Measurements from ENCODE around the gene PDCD5. TPM values are rescaled to one million over a fixed set of nuclear protein-coding genes. Genes with fewer than 3 reads are reported as not detected.
"Not testable (repeated sequence)": the region's sequence is repeated elsewhere in the genome, so short reads cannot be mapped to it uniquely, and the experiment has no call there.

Gene PDCD5
- total RNA-seq, 2 donors from 2014 or later = 92.8 to 106 TPM

DNA sequence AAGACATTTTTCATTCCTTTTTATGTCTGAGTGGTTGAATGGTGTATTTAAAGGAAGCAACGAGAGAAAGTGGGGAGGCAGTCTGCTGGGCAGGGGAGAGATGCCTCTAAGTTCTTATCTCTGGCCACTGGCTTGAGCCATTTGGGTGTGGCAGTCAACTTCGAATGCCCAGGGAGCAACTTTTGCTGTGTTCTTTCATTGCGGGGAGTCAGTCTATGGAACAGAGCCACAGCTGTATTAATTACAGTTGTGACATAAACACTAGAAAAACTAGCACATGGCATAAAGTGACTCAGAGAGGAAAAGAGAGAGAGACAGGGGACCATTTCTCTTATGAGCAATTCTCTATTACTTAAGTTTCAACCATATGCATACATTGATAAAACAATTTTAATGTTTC lies 40.4 kb upstream of the PDCD5 start:
- Histone ChIP-seq H3K4me3 (no peak overlapping the region), H3K4me1 (replicated peaks) (no peaks in the 10 kb centered on the region), H3K27ac (no peak overlapping the region), H3K36me3 (no peaks in the 10 kb centered on the region), H3K27me3 (replicated peaks; ENCODE audit: insufficient read depth) (no peaks in the 10 kb centered on the region), H3K9me3 (no peaks in the 10 kb centered on the region)
- DNase-seq (ENCODE audit: low spot score) = no peak
- WGBS = 46% methylated on average over 3 of the region's 3 CpGs
- intact Hi-C loops (cut with DNase I) = no loop called here
- TF ChIP-seq, protein P1, sequence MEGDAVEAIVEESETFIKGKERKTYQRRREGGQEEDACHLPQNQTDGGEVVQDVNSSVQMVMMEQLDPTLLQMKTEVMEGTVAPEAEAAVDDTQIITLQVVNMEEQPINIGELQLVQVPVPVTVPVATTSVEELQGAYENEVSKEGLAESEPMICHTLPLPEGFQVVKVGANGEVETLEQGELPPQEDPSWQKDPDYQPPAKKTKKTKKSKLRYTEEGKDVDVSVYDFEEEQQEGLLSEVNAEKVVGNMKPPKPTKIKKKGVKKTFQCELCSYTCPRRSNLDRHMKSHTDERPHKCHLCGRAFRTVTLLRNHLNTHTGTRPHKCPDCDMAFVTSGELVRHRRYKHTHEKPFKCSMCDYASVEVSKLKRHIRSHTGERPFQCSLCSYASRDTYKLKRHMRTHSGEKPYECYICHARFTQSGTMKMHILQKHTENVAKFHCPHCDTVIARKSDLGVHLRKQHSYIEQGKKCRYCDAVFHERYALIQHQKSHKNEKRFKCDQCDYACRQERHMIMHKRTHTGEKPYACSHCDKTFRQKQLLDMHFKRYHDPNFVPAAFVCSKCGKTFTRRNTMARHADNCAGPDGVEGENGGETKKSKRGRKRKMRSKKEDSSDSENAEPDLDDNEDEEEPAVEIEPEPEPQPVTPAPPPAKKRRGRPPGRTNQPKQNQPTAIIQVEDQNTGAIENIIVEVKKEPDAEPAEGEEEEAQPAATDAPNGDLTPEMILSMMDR (IDR thresholded peaks at IDR 0.05) = no peak
- TF ChIP-seq POLR2A (IDR thresholded peaks at IDR 0.05) (no peak), POLR2AphosphoS5 (IDR thresholded peaks at IDR 0.05) (no peak)

GRCh38 chr19:32541376-32541775 lies 39.6 kb upstream of the PDCD5 start:
- H3K9me3 ChIP-seq; H3K27me3 ChIP-seq (replicated peaks; ENCODE audit: insufficient read depth); DNase-seq (ENCODE audit: low spot score); H3K4me3 ChIP-seq; H3K36me3 ChIP-seq; intact Hi-C loops (cut with DNase I); H3K27ac ChIP-seq; H3K4me1 ChIP-seq (replicated peaks): not testable (repeated sequence)
- WGBS = 92% methylated on average over 5 of the region's 5 CpGs

GRCh38 chr19:32542477-32543108 lies 38.4 kb upstream of the PDCD5 start:
- Histone ChIP-seq H3K9me3 (no peaks in the 10 kb centered on the region), H3K27me3 (replicated peaks; ENCODE audit: insufficient read depth) (no peaks in the 10 kb centered on the region), H3K4me1 (replicated peaks) (no peaks in the 10 kb centered on the region), H3K36me3 (no peaks in the 10 kb centered on the region), H3K27ac (no peak overlapping the region), H3K4me3 (no peak overlapping the region)
- intact Hi-C loops (cut with DNase I) = no loop called here
- TF ChIP-seq POLR2A (IDR thresholded peaks at IDR 0.05) (no peak), POLR2AphosphoS5 (IDR thresholded peaks at IDR 0.05) (no peak)
- TF ChIP-seq, protein P1 (IDR thresholded peaks at IDR 0.05) = no peak
- DNase-seq (ENCODE audit: low spot score) = no peak
- WGBS = 83% methylated on average over 8 of the region's 8 CpGs

GRCh38 chr19:32543115-32543900 lies 37.7 kb upstream of the PDCD5 start:
- H3K36me3 ChIP-seq = no peaks in the 10 kb centered on the region

GRCh38 chr19:32544917-32545316 lies 36.1 kb upstream of the PDCD5 start:
- 77% methylated on average over 7 of the region's 7 CpGs for WGBS
- no peak for TF ChIP-seq POLR2AphosphoS5 (IDR thresholded peaks at IDR 0.05)
- H3K9me3 ChIP-seq = no peaks in the 10 kb centered on the region
- H3K4me3 ChIP-seq = no peak overlapping the region
- H3K27ac ChIP-seq = no peak overlapping the region
- no peaks in the 10 kb centered on the region for H3K4me1 ChIP-seq (replicated peaks)
- no peaks in the 10 kb centered on the region for H3K36me3 ChIP-seq
- no peak for DNase-seq (ENCODE audit: low spot score)
- intact Hi-C loops (cut with DNase I) = no loop called here
- no peaks in the 10 kb centered on the region for H3K27me3 ChIP-seq (replicated peaks; ENCODE audit: insufficient read depth)

More at GRCh38 chr19:32543115-32543900, 37.7 kb upstream of the PDCD5 start:
- intact Hi-C loops (cut with DNase I) = no loop called here
- H3K9me3 ChIP-seq = no peaks in the 10 kb centered on the region
- H3K27ac ChIP-seq = no peak overlapping the region
- no peak for TF ChIP-seq POLR2AphosphoS5 (IDR thresholded peaks at IDR 0.05)
- TF ChIP-seq POLR2A (IDR thresholded peaks at IDR 0.05) = no peak
- TF ChIP-seq, protein P1 (IDR thresholded peaks at IDR 0.05) = no peak
- H3K27me3 ChIP-seq (replicated peaks; ENCODE audit: insufficient read depth) = no peaks in the 10 kb centered on the region
- DNase-seq (ENCODE audit: low spot score) = no peak
- H3K4me1 ChIP-seq (replicated peaks) = no peaks in the 10 kb centered on the region
- no peak overlapping the region for H3K4me3 ChIP-seq
- WGBS = 80% methylated on average over 11 of the region's 11 CpGs

- no peak for TF ChIP-seq POLR2A (IDR thresholded peaks at IDR 0.05)
- no peak for TF ChIP-seq POLR2AphosphoS5 (IDR thresholded peaks at IDR 0.05)
- TF ChIP-seq, protein P1 (IDR thresholded peaks at IDR 0.05) = no peak
- Histone ChIP-seq H3K27ac (no peak overlapping the region), H3K36me3 (no peaks in the 10 kb centered on the region), H3K27me3 (replicated peaks; ENCODE audit: insufficient read depth) (no peaks in the 10 kb centered on the region), H3K4me1 (replicated peaks) (no peaks in the 10 kb centered on the region), H3K4me3 (no peak overlapping the region), H3K9me3 (no peaks in the 10 kb centered on the region)
- WGBS = 49% methylated on average over 5 of the region's 5 CpGs
- DNase-seq (ENCODE audit: low spot score) = no peak
- intact Hi-C loops (cut with DNase I) = no loop called here
Measured at GRCh38 chr19:32550666-32551065, 30.3 kb upstream of the PDCD5 start.

Data from prostate gland (tissue), 2 donors.